Bone marrow (tissue), 2 donors: Measurements from ENCODE around the gene GALNT17.

Source experiments
- DNase-seq, 2 donors: peaks; one replicate each; lab custom pipeline; 2025; lab: John Stamatoyannopoulos, UW

GALNT17 gene

DNA sequence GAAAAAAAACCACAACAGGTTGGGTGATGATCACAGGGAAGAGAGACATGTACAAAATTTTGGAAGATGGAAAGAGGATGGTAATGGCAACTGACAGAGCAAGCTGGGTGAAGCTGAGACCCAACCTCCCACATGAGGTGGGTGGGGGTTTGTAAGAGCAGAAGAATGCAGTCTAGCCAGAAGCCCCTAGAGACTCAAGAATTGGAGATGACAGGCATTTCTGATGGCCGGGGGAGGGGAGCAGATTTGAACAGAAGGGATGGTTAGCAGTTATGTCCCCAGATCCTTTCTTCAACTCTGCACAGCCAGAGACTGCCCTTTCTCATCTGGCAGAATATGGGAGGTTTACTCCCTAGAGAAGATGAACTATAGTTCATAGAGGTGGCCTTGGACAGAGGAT lies 208.0 kb downstream of the GALNT17 start:
- DNase-seq, result no peak

DNA sequence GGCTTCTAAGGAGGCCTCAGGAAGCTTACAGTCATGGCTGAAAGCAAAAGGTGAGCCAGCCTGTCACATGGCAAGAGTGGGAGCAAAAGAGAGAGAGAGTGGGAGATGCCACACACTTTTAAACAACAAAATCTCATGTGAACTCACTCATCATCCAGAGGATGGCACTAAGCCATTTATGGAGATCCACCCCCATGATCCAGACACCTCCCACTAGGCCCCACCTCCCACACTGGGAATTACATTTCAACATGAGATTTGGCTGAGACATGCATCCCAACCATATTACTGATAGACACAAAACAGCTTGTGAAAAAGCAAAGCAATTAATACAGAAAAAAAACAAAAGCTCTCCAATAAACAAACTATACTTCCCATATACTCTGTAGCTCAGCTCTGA lies 210.3 kb downstream of the GALNT17 start:
- no peak for DNase-seq

DNA sequence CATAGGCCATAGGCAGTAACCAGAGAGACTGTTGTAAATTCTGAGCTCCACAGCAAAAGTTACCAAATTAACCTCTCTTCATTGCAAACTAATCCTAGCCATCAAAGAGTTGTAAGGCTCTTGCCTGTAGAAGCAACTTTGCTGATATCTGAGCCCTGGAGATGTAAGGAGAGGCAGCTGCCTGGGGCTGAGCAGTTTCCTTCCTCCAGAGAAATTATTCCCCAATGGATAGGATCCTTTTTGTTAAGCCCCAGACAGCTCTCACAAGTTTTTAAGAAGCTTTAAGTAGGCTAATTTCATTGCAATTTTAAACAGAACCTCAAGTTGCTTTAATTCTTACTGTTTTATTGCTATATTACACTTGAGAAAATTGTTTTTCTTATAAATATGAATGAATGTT lies 211.1 kb downstream of the GALNT17 start:
- DNase-seq, result no peak

DNA sequence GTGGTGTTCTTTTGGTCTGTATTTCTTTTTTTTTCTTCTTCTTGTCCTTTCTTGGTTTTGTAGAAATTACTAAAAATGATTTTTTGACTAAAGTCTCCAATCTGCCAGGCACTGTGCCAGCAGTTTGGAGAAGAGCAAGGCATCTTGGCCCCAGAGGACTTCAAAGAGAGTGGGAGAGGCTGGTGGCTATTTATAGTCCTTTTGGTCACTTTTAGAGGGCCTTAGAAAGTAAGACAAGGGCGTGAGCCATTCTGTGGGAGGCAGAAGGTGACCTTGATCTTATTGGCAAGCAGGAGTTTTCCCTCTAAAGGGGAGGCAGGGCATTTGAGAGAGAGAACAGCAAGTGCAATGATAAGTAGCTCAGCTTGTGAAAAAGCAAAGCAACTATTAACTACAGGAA lies 211.9 kb downstream of the GALNT17 start:
- no peak for DNase-seq

DNA sequence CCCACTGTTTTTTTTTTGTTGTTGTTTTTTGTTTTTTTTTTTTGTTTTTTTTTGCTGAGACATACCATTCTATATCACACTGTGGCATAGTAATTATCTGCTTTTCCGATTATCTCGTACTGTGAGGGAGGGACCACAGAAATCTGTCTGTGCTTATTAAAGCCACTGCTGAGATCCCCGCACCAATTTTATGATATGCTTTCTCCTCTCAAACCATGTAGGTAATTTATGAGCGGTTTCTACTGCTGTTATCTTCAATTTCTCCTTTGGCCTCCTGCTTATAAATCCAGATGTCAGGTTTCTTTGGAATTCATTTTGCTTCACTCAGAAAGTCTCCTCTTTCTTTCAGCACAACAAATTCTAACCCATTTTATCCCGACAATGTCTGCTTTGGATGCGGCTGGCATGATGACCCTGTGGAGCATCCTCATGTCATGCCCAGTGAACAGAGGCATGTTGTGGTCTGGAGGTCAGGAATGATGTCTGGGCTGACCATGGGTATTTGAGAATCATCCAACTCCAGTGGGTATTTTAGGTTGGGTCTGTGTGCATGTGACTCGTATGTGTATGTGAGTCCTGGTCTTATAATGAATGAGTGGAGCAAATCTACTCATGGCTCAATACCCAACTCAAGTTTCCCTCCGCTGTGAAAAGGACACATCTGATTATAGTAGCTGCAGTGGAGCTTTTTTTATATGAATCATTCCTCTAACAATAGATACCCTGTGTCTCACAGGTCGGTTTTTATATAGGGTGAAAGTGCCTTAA lies 213.4 kb downstream of the GALNT17 start:
- no peak for DNase-seq

DNA sequence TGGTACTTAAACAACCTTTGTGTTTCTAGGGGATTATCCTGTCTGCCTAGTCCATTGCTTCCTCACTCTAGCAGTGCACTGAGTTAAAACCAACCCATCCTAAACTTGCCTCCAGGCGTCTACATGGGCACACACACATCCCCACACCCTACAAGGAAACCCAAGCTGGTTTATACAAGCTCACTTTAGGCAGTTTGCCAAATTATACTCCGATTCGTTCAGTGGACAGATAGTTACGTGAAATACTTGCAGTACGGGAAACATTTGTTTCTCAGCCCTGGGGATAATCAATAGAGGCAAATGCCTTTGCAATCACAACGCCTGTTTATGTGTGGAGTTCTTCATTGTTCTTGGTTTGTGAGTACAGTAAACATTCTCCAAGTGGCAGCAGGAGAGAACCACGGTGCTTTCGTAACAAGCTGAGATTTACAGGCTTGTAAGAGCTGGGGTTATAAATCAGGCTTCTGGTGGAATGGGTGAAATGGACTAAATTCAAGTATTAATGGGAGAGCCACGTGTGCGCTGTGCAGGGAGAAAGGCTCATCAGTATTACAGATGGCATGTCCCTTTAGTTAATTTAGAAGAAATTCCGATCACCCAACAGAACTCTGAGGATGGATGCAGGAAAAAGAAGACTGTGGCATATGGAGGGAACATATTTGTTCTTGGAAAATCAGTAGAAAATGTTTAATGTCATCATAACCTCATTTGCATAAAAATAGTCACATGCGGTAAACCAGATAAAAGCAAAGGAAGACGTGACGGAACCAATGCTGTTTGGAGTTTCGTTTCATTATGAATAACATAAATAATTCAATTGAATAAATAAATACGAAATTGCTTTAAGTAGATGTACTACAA lies 217.1 kb downstream of the GALNT17 start:
- no peak for DNase-seq

DNA sequence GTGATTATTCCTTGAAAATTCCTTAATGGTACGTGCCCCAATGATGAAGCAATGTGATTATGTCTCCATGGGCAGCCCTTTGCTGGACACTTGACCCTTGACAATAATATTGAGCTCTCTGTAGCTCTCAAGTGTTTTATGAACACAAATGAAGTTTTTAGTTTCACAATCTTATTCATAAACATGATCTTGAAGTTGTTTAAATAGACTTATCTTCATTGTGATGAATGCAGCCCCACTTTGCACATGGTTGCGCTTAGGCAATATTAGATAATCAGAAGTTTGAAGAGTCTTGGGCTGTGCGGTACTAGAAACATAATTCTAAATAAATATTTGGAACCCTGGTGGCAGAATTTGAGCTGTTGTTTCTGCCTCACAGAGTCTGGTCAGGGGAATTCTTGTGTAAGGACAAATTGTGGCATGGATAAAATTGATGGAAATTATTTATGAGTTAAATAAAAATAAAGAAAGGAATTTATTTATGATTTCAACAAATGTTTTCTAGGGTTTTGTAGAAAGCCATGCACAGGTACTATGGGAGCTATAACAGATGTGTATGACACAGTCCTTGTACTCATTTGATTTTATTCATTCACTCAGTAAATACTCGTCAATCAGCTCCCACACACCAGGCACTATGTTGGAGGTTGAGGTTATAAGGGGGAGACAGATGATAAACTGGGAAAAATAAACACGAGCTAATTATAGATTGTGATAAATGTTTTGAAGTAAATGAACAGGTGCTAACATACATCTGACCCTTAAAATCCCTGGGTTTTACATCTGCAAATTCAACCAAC lies 217.9 kb downstream of the GALNT17 start:
- DNase-seq, result no peak

DNA sequence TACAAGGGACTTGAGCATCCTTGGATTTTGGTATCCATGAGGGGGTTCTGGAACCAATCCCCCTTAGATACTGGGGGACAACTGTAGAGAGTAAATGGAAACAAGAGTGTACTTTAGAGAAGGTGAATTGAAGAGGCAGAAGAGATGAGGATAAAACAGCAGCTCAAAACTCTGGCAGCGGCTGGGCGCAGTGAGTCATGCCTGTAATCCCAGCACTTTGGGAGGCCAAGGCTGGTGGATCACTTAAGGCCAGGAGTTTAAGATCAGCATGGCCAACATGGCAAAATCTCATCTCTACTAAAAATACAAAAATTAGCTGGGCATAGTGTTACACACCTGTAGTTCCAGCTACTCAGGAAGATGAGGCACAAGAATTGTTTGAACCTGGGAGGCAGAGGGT lies 218.7 kb downstream of the GALNT17 start:
- no peak for DNase-seq

DNA sequence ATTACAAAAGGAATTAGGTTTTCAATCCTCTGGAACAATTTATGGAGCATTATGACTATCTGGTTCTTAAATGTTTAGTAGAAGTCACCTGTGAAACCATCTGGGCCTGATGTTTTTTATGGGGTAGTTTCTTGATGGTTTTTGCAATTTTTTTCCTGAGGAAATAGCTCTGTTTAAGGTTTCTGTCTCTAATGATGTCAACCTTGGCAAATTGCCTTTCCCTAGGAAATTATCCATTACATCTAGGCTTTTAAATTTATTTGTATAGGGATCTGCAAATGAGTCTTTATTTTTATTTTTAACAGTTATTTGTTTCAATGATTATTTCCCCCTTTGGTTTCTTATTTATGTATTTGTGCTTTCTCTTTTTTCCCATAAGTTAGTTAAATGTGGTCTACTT lies 222.8 kb downstream of the GALNT17 start:
- DNase-seq, result no peak

DNA sequence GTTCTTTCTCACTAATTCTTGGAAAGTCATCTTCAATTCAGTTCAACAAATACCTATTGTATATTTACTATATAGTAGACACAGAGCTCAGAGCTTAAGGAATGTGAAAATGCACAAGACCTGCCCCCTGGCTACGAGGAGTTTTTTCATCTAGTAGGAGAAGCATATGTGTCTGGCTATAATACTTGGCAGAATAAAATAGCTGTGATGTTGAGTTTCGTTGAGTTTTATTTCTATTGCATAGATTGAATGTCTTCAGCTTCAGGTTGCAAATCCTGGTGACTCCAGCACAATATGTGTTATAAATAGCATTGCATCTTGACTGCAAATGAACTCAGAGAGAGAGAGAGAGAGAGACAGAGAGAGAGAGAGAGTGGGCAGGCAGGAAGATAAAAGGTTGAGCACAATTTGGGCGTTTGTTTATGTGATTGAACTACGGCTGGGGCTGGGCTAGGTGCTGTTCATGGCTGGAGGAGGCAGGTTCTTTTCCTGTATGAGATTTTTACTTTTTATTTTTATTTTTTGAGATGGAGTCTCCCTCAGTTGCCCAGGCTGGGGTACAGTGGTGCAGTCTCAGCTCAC lies 229.6 kb downstream of the GALNT17 start:
- no peak for DNase-seq

DNA sequence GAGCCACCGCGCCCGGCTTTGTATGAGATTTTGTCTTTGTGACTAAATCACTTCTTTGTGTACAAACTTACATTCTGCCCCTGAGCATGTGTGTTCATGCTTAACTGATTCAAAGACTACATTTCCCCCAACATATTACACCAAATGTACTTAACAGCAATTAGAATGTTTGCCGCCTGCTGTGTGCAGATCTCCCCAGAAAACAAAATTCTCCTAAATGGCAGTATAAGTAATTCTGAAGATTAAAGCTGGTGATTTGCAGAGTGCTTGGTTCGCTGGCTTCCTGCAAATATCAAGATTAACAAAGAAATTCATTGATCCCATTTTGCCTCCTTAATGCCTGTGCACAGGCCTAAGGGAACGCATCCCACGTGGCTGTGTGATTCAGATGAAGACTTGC lies 230.3 kb downstream of the GALNT17 start:
- no peak for DNase-seq

DNA sequence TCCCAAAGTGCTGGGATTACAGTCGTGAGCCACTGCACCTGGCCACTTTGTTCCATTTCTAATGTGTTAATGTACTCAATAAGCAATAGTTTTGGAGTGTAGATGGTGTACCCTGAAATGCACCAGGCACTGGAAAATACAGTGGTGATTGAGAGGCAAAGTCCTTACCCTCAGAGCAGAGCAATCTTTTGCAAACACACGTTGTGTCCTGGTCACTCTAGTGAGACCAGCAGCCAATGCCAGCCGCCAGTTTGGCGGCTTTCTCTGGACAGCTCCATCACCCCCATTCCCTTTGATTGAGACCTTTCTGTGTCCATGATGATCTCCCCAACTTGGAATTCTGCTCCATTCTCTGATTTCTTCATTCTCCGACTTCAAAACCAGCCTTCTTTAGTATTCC lies 231.3 kb downstream of the GALNT17 start:
- DNase-seq, result no peak

DNA sequence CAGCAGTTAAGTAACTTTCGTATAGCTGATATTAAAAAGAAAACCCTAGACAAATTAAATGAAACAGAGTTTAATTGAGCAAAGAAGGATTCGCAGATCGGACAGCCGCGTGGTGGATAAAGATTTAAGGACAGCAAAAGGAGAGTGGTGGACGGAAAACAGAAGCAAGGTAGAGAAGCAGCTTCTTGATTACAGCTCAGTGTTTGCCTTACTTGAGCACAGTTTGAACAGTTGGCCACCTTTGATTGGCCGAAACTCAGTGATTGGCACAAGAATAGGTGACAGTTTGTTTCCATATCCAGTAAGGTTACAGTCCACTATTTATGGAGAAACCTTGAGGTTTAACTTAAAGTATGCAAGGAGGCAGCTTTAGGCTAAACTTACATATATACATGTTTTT lies 231.7 kb downstream of the GALNT17 start:
- no peak for DNase-seq

DNA sequence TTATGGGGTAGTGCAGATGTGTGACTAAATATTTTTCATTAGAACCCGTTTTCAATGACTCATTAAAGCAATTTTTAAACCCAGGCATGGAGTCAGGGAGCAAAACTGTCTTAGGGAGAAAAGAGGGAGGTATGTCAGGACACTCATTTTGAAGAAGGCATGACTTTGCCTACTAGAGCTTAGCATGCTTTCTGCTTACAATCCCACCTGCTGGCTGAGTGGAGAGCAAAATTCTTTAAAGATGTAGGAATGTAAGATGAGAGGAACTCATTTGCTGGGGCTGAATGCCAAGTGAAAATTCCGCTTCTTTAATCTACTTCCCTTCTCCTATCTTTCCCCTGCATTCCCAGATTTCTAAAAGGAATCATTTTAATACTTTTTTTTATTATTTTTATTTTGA lies 232.6 kb downstream of the GALNT17 start:
- no peak for DNase-seq

DNA sequence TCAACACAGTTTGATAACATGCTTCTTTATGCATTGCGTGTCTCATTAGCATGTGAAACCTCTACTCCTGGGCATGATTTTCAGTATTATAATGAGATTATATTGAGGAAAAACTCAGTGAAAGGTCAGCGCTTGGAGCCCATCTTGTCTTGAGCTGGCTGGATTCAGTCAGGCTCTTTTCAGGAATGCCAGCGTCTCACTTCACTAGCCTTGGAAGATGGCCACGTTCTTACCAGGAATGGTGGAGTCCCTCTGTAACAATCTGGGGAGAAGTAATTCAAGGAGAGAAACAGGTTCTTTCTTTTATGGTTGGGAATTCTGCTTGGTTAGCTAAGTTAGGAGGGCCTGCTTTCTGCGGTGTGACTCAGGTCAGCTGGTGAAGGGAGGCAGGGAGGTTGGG lies 241.0 kb downstream of the GALNT17 start:
- DNase-seq, result no peak

DNA sequence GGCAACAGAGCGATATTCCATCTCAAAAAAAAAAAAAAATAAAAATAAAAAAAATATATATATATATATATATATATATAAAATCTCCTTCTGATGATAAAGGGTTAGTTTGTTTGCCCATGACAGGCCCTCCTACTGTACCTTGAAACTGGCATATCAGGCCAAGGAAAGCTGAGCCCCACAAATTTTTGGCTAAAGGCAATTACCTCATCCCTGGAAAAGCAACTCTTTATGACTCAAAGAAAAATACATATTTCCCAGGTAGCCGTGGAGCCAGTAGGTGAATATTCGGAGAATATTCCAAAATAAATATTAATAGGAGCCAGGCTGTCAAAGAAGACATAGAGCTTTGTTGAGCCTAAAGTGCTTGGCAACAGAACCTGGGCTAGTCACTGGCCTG lies 245.1 kb downstream of the GALNT17 start:
- no peak for DNase-seq

DNA sequence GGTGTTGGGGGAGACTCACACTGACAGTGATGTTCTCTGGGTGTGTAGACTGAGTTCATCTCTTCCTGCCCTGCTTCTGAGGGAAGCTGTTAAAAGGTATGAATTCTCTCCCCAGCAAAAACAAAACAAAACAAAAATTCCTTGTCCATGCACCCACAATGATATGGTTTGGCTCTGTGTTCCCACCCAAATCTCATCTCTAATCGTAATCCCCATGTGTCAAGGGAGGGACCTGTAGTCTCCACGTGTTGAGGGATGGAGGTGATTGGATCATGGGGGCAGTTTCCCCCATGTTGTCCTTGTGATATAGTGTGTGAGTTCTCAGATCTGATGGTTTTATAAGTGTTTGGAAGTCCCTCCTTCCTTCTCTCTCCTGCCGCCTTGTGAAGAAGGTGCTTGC lies 245.5 kb downstream of the GALNT17 start:
- DNase-seq, result no peak

DNA sequence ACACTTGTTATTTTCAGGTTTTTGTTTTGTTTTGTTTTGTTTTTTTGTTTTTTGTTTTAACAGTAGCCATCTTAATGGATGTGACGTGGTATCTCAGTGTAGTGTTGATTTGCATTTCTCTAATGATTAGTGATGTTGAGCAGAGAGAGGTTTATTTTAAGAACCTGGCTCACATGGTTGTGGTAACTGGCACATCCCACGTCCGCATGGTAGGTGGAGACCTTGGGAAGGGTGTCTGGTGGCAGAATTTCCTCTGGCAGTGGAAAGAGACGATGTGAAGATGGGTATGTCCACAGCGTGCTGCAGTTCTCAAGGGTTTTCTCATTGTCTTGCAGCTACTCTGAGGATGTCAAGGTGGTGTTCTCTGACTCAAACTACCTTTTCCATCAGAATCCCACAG lies 252.2 kb downstream of the GALNT17 start:
- no peak for DNase-seq

DNA sequence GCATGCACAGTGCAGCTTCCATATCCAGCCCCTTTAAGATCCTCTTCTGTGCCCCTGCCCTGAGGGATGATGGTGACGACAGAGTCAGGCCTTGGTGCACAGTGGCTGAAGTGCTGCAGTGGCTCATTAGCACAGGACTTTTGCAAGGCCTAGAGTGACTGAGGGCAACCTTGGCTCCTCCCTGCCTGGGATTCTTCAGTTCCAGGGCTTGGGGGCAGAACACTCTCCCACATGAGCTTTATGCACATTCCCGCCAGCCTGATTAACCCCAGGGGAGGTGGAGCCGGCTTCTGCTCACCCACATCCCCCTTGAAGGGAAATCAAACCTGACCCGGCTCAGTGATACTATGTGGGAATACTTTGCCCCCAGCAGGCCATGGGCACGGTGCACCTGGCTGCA lies 253.4 kb downstream of the GALNT17 start:
- DNase-seq, result no peak

DNA sequence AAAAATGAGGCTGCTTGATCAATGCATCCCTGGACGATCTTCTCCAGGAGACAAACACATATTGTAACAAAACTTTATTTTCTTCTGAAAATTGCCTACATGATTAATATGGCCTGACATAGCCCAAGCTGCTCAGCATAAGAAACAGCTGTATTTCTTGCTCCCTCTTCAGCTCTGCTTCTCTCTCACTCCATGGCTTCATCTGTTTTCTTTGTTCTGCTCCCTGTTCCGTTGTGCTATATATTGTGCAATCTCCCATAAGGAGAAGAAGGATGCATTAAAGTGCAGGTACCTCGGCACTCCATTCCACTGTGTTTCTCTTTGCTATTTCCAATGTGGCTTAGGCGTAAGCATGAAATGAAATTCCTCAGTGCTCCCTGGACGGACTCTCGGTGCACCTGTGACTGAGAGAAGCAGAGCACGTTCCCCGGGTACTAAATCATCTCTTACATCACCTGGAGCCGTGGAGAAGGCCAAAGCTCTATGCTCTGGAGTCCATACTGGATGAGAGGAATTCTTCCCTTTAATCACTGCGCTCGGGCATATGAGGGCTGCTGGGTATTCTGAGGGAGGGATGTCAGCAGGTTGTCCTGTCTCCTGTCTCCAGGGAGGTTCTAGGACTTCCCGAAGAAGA lies 254.3 kb downstream of the GALNT17 start:
- no peak for DNase-seq

DNA sequence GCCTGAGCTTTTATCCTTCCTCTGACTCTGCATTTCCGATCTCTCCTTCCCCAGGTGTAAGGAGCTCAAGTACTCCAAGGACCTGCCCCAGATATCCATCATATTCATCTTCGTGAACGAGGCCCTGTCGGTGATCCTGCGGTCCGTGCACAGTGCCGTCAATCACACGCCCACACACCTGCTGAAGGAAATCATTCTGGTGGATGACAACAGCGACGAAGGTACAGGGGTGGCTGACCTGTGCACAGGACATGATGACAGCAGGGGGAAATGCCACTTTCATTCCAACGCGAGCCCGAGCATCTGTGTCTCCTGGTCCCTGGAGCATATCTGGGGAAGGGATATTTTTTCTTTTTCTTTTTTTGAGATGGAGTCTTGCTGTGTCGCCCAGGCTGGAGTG lies 256.2 kb downstream of the GALNT17 start:
- DNase-seq, result no peak

DNA sequence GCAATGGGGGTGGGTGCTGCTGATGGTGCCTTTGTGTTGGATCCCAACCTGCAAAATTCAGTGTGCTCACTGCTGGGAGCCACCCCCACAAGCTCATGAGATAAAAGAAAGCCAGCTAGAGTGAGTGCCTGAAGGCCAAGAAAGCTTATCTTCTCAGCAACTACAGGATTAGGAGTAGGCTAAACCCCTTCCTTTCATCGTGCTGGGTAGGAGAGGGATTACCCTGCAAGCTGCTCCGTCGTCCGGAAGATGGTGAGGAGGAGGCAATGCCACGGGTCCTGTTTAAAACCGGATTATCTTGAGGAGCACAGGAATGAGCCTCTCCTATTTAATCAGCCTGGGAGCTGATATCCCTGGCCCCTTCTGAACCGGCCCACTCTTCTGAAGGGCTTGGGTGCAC lies 258.0 kb downstream of the GALNT17 start:
- DNase-seq, result no peak
